ENCODE measurements around the gene TNFSF11. TPM values are rescaled to one million over a fixed set of nuclear protein-coding genes. Genes with fewer than 3 reads are reported as not detected.

Gene TNFSF11
- total and polyA plus RNA-seq, 2 donors from 2014 or later, result 0.22 TPM; not detected in 1

- no peak for FAIRE-seq
- Histone ChIP-seq H3K27me3 (ENCODE audit: control insufficient read depth, insufficient read depth, low read length) (no peaks in the 10 kb centered on the region), H3K9me3 (ENCODE audit: control insufficient read depth in 2 of 3, insufficient read depth in 1 of 3, low read length in 3 of 3) (no peaks in the 10 kb centered on the region), H3K27ac (ENCODE audit: low read depth in 2 of 2, low read length in 2 of 2) (no peak overlapping the region), H3K4me3 (ENCODE audit: low read length in 3 of 3) (no peak overlapping the region), H3K36me3 (ENCODE audit: control insufficient read depth in 2 of 3, insufficient read depth in 3 of 3, low read length in 3 of 3) (no peaks in the 10 kb centered on the region), H3K9ac (ENCODE audit: low read length in 3 of 3) (no peak overlapping the region), H3K4me1 (ENCODE audit: control insufficient read depth in 2 of 3, insufficient read depth in 2 of 3, low read depth in 1 of 3, low read length in 3 of 3) (no peaks in the 10 kb centered on the region)
- no peak for TF ChIP-seq CTCF (IDR thresholded peaks at IDR 0.05; ENCODE audit: borderline replicate concordance, extremely low read depth, insufficient read depth)
- intact Hi-C loops (cut with DNase I), result no loop called here
- no peak for DNase-seq
These were observed 29.6 kb upstream of the TNFSF11 start for GRCh38 chr13:42544246-42544926.

DNA sequence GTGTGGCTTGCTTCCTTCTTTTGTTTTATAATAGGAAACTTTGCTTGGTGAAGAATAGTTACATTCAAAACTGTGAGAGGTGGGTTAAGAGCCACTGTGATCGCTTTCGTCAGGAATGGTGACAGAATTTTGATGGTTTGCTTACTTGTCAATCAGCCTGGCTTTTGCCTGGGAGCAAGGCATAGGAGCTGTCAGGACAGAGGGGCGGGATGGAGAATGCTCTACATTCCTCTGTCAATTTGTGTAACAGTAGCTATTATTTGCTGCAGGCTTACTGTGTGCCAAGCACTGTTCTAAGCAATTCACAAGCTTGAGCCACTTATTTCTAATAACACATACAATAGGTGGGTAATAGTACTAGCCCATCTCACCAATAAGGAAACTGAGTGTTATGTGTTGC lies 28.1 kb upstream of the TNFSF11 start:
- FAIRE-seq (no peak), DNase-seq (no peak)
- no peaks in the 10 kb centered on the region for H3K9me3 ChIP-seq (ENCODE audit: control insufficient read depth in 2 of 3, insufficient read depth in 1 of 3, low read length in 3 of 3)
- no peaks in the 10 kb centered on the region for H3K27me3 ChIP-seq (ENCODE audit: control insufficient read depth, insufficient read depth, low read length)
- H3K27ac ChIP-seq (ENCODE audit: low read depth in 2 of 2, low read length in 2 of 2), result no peak overlapping the region
- H3K4me3 ChIP-seq (ENCODE audit: low read length in 3 of 3), result no peak overlapping the region
- no peak for TF ChIP-seq CTCF (IDR thresholded peaks at IDR 0.05; ENCODE audit: borderline replicate concordance, extremely low read depth, insufficient read depth)
- intact Hi-C loops (cut with DNase I), result no loop called here
- H3K36me3 ChIP-seq (ENCODE audit: control insufficient read depth in 2 of 3, insufficient read depth in 3 of 3, low read length in 3 of 3), result no peaks in the 10 kb centered on the region
- no peaks in the 10 kb centered on the region for H3K4me1 ChIP-seq (ENCODE audit: control insufficient read depth in 2 of 3, insufficient read depth in 2 of 3, low read depth in 1 of 3, low read length in 3 of 3)
- H3K9ac ChIP-seq (ENCODE audit: low read length in 3 of 3), result no peak overlapping the region

DNA sequence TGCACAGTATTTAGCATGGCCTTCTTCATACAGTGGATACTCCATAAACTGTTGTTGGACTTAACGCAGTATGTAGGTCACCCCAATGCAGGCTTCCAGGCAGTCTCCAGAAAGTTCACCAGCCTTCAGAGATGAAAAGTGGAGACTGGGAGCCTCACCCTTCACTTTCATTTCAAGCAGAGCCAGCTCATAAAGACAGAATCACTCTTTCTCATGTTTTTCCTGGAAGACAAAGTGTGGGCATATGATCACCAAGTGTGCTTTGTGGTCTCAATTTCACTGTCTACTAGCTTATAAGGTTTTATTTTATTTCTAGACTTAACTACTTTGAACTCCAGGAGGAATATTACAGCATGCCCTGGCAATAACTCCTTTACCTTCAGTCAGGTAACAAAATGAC lies 26.3 kb upstream of the TNFSF11 start:
- H3K4me3 ChIP-seq (ENCODE audit: low read length in 3 of 3), result no peak overlapping the region
- H3K9me3 ChIP-seq (ENCODE audit: control insufficient read depth in 2 of 3, insufficient read depth in 1 of 3, low read length in 3 of 3), result no peaks in the 10 kb centered on the region
- FAIRE-seq, result no peak
- no peak for TF ChIP-seq CTCF (IDR thresholded peaks at IDR 0.05; ENCODE audit: borderline replicate concordance, extremely low read depth, insufficient read depth)
- no peaks in the 10 kb centered on the region for H3K36me3 ChIP-seq (ENCODE audit: control insufficient read depth in 2 of 3, insufficient read depth in 3 of 3, low read length in 3 of 3)
- DNase-seq, result peak in 1 of 5 donors; percentile 10
- no peak overlapping the region for H3K9ac ChIP-seq (ENCODE audit: low read length in 3 of 3)
- intact Hi-C loops (cut with DNase I), result no loop called here
- H3K27me3 ChIP-seq (ENCODE audit: control insufficient read depth, insufficient read depth, low read length), result no peaks in the 10 kb centered on the region
- H3K27ac ChIP-seq (ENCODE audit: low read depth in 2 of 2, low read length in 2 of 2), result no peak overlapping the region
- H3K4me1 ChIP-seq (ENCODE audit: control insufficient read depth in 2 of 3, insufficient read depth in 2 of 3, low read depth in 1 of 3, low read length in 3 of 3), result no peaks in the 10 kb centered on the region

All from kidney (tissue), 14 donors.